RWPE2 (cell line): ENCODE measurements around the gene LRRC37A3.
A peak's percentile ranks its signal among the peaks of the same experiment; 100 is the strongest.
"Not testable (repeated sequence)": the region's sequence is repeated elsewhere in the genome, so short reads cannot be mapped to it uniquely, and the experiment has no call there.

Experiments
- ATAC-seq: fragments of 200-7000 bp; cut with Tn5 transposase; 3 replicates; pipeline ENCODE4 v1.9.1; 2021; ENCODE audit warnings: low read depth
- DNase-seq: peaks from one replicate; pipeline ENCODE4 v3.0.0-alpha.2; 2020; ENCODE audit warnings: low spot score
- H3K27ac ChIP-seq: fragments of 450-650 bp; 2 replicates; pipeline ENCODE4 v1.5.1; 2017; ENCODE audit warnings: mild to moderate bottlenecking; ENCODE audit not compliant: poor library complexity, severe bottlenecking
- H3K27me3 ChIP-seq: fragments of 250-450 bp; sonication (Bioruptor Pico); 2 replicates; pipeline ENCODE4 v1.5.1; 2021; ENCODE audit warnings: mild to moderate bottlenecking, moderate library complexity; ENCODE audit not compliant: insufficient read depth, poor library complexity, severe bottlenecking
- H3K36me3 ChIP-seq: fragments of 250-450 bp; sonication (Bioruptor Pico); 2 replicates; pipeline ENCODE4 v1.5.1; 2020; ENCODE audit warnings: low read depth, mild to moderate bottlenecking, moderate library complexity
- H3K4me1 ChIP-seq: fragments of 250-450 bp; sonication (Bioruptor Pico); 2 replicates; pipeline ENCODE4 v1.5.1; 2021; ENCODE audit warnings: mild to moderate bottlenecking, moderate library complexity; ENCODE audit not compliant: insufficient read depth, poor library complexity, severe bottlenecking
- H3K4me3 ChIP-seq: fragments of 250-450 bp; sonication (Bioruptor Pico); 2 replicates; pipeline ENCODE4 v1.5.1; 2021; ENCODE audit warnings: mild to moderate bottlenecking, moderate library complexity; ENCODE audit not compliant: severe bottlenecking
- H3K9me3 ChIP-seq: fragments of 250-450 bp; sonication (Bioruptor Pico); 2 replicates; pipeline ENCODE4 v1.5.1; 2021; ENCODE audit warnings: mild to moderate bottlenecking, moderate library complexity; ENCODE audit not compliant: severe bottlenecking
- CTCF ChIP-seq: fragments of 450-650 bp; IDR thresholded peaks from one replicate; pipeline ENCODE4 v1.5.1; 2017; ENCODE audit warnings: mild to moderate bottlenecking, moderate library complexity; ENCODE audit not compliant: poor library complexity, severe bottlenecking

The LRRC37A3 gene

GRCh38 chr17:64919289-64920025, at the start of gene LRRC37A3:
Gene LRRC37A3 (minus strand): TSS chr17:64919478. CDS start chr17:64897257, 22,221 bp downstream.
- Histone ChIP-seq H3K27ac (peak within 1 kb of the TSS; percentile 74), H3K4me3 (peak within 1 kb of the TSS; percentile 88)
- DNase-seq = peak; percentile 95
- not testable (repeated sequence) for H3K9me3 ChIP-seq, H3K27me3 ChIP-seq, H3K36me3 ChIP-seq, H3K4me1 ChIP-seq
- peak; percentile 98 for ATAC-seq
- peak; percentile 94 for TF ChIP-seq CTCF

- not testable (repeated sequence) for DNase-seq, H3K9me3 ChIP-seq, H3K27me3 ChIP-seq, H3K36me3 ChIP-seq
- Histone ChIP-seq H3K27ac (peak overlapping the region; percentile 16), H3K4me1 (peaks cover 21% of the 10 kb centered on the region), H3K4me3 (peak overlapping the region; percentile 31)
- ATAC-seq = peak; percentile 97
- TF ChIP-seq CTCF = peak; percentile 66
Measured at GRCh38 chr17:64965873-64966287, 46.6 kb upstream of the LRRC37A3 start.

GRCh38 chr17:64965256-64965872, 46.1 kb upstream of the LRRC37A3 start:
- ATAC-seq, H3K9me3 ChIP-seq: not testable (repeated sequence)

GRCh38 chr17:64964796-64965195, 45.5 kb upstream of the LRRC37A3 start:
- no peaks in the 10 kb centered on the region for H3K27me3 ChIP-seq
- ATAC-seq (no peak), DNase-seq (no peak)
- peaks cover 21% of the 10 kb centered on the region for H3K4me1 ChIP-seq
- TF ChIP-seq CTCF = no peak
- H3K4me3 ChIP-seq = no peak overlapping the region
- H3K36me3 ChIP-seq = peaks cover 4% of the 10 kb centered on the region; the same call in 1 of the 2 replicates
- H3K9me3 ChIP-seq = no peaks in the 10 kb centered on the region
- no peak overlapping the region for H3K27ac ChIP-seq

More at GRCh38 chr17:64965256-64965872, 46.1 kb upstream of the LRRC37A3 start:
- not testable (repeated sequence) for H3K36me3 ChIP-seq, DNase-seq, H3K27me3 ChIP-seq
- H3K27ac ChIP-seq = peak overlapping the region; percentile 16
- H3K4me1 ChIP-seq = peaks cover 21% of the 10 kb centered on the region
- peak overlapping the region; percentile 31 for H3K4me3 ChIP-seq

GRCh38 chr17:64963814-64964213, 44.5 kb upstream of the LRRC37A3 start:
- H3K4me3 ChIP-seq, H3K27ac ChIP-seq, H3K27me3 ChIP-seq, ATAC-seq, DNase-seq, H3K9me3 ChIP-seq, H3K36me3 ChIP-seq: not testable (repeated sequence)
- peak; percentile 49 for TF ChIP-seq CTCF
- H3K4me1 ChIP-seq = peaks cover 21% of the 10 kb centered on the region
